H9 (cell line): ENCODE data around the gene HLA-DRA. TPM values are rescaled to one million over a fixed set of nuclear protein-coding genes. Genes with fewer than 3 reads are reported as not detected.

Experiments
- DNase-seq: peaks from one replicate; pipeline ENCODE4 v3.0.0-alpha.2; 2017
- H2AFZ ChIP-seq: one replicate; pipeline ENCODE4 v1.6.1; 2013; ENCODE audit warnings: mild to moderate bottlenecking, low read length, control low read depth, moderate library complexity
- H2AK5ac ChIP-seq: 2 replicates; pipeline ENCODE4 v1.6.1; 2013; ENCODE audit warnings: low read length, control low read depth, mixed read lengths; ENCODE audit not compliant: insufficient read length
- H2BK120ac ChIP-seq: one replicate; pipeline ENCODE4 v1.6.1; 2013; ENCODE audit warnings: low read depth, mild to moderate bottlenecking, low read length, control low read depth, inconsistent platforms; ENCODE audit not compliant: poor library complexity, severe bottlenecking
- H2BK12ac ChIP-seq: 2 replicates; pipeline ENCODE4 v1.6.1; 2013; ENCODE audit warnings: low read length, control low read depth, mixed read lengths, low read depth; ENCODE audit not compliant: insufficient read length
- H2BK15ac ChIP-seq: 2 replicates; pipeline ENCODE4 v1.6.1; 2013; ENCODE audit warnings: low read depth, low read length, control low read depth
- H2BK20ac ChIP-seq: one replicate; pipeline ENCODE4 v1.6.1; 2013; ENCODE audit warnings: low read depth, mild to moderate bottlenecking, low read length, control low read depth, inconsistent platforms; ENCODE audit not compliant: poor library complexity, severe bottlenecking
- H2BK5ac ChIP-seq: 2 replicates; pipeline ENCODE4 v1.6.1; 2013; ENCODE audit warnings: low read length, control low read depth, mixed read lengths; ENCODE audit not compliant: insufficient read length
- H3K14ac ChIP-seq: 2 replicates; pipeline ENCODE4 v1.6.1; 2013; ENCODE audit warnings: low read length, control low read depth; ENCODE audit not compliant: insufficient read depth
- H3K18ac ChIP-seq: 2 replicates; pipeline ENCODE4 v1.6.1; 2013; ENCODE audit warnings: low read depth, mild to moderate bottlenecking, mixed read lengths, low read length, control low read depth; ENCODE audit not compliant: insufficient read length
- H3K23ac ChIP-seq: 2 replicates; pipeline ENCODE4 v1.6.1; 2013; ENCODE audit warnings: low read length, control low read depth, mixed read lengths, low read depth; ENCODE audit not compliant: insufficient read length
- H3K23me2 ChIP-seq: 2 replicates; pipeline ENCODE4 v1.6.1; 2013; ENCODE audit warnings: low read depth, mild to moderate bottlenecking, mixed read lengths, low read length, control low read depth; ENCODE audit not compliant: insufficient read length, poor library complexity, severe bottlenecking
- H3K27ac ChIP-seq: 2 replicates; pipeline ENCODE4 v1.5.1; 2013; ENCODE audit warnings: low read length, control low read depth, mixed read lengths, low read depth; ENCODE audit not compliant: insufficient read length
- H3K27me3 ChIP-seq: 2 replicates; pipeline ENCODE4 v1.6.1; 2013; ENCODE audit warnings: low read length, control low read depth, inconsistent platforms; ENCODE audit not compliant: insufficient read depth
- H3K4ac ChIP-seq: 2 replicates; pipeline ENCODE4 v1.6.1; 2013; ENCODE audit warnings: low read depth, mild to moderate bottlenecking, control low read depth, inconsistent platforms, low read length, moderate library complexity
- H3K4me1 ChIP-seq: 2 replicates; pipeline ENCODE4 v1.6.1; 2013; ENCODE audit warnings: low read length, control low read depth, inconsistent platforms; ENCODE audit not compliant: insufficient read depth
- H3K4me2 ChIP-seq: 2 replicates; pipeline ENCODE4 v1.6.1; 2013; ENCODE audit warnings: low read length, control low read depth, mixed read lengths; ENCODE audit not compliant: insufficient read length, insufficient read depth
- H3K56ac ChIP-seq: 2 replicates; pipeline ENCODE4 v1.6.1; 2013; ENCODE audit warnings: low read depth, mild to moderate bottlenecking, mixed read lengths, low read length, control low read depth; ENCODE audit not compliant: insufficient read length
- H3K79me1 ChIP-seq: 2 replicates; pipeline ENCODE4 v1.6.1; 2013; ENCODE audit warnings: low read depth, mild to moderate bottlenecking, moderate library complexity, low read length, control low read depth, inconsistent platforms; ENCODE audit not compliant: insufficient read depth, poor library complexity, severe bottlenecking
- H3K79me2 ChIP-seq: 2 replicates; pipeline ENCODE4 v1.6.1; 2013; ENCODE audit warnings: low read length, control low read depth, inconsistent platforms; ENCODE audit not compliant: insufficient read depth
- H3K9ac ChIP-seq: 2 replicates; pipeline ENCODE4 v1.6.1; 2013; ENCODE audit warnings: low read length, control low read depth, mixed read lengths; ENCODE audit not compliant: insufficient read length; ENCODE audit errors: extremely low read depth
- H3K9me3 ChIP-seq: one replicate; pipeline ENCODE4 v1.6.1; 2013; ENCODE audit warnings: low read depth, low read length, inconsistent platforms; ENCODE audit not compliant: control insufficient read depth
- H3T11ph ChIP-seq: one replicate; pipeline ENCODE4 v1.6.1; 2013; ENCODE audit warnings: mild to moderate bottlenecking, low read length, control low read depth, inconsistent platforms
- H4K20me1 ChIP-seq: one replicate; pipeline ENCODE4 v1.6.1; 2013; ENCODE audit not compliant: control insufficient read depth, insufficient read length, insufficient read depth
- H4K5ac ChIP-seq: 2 replicates; pipeline ENCODE4 v1.6.1; 2013; ENCODE audit warnings: low read depth, mild to moderate bottlenecking, mixed read lengths, low read length, control low read depth; ENCODE audit not compliant: insufficient read length
- H4K8ac ChIP-seq: replicated peaks from 2 replicates; pipeline ENCODE4 v1.6.1; 2013; ENCODE audit warnings: low read length, control low read depth, mixed read lengths, low read depth; ENCODE audit not compliant: insufficient read length
- H4K91ac ChIP-seq: 2 replicates; pipeline ENCODE4 v1.6.1; 2013; ENCODE audit warnings: low read depth, mild to moderate bottlenecking, moderate library complexity, mixed read lengths, low read length, control low read depth; ENCODE audit not compliant: insufficient read length
- H3K27ac Mint-ChIP-seq, 3 experiments: 2 replicates in 2 of 3; 3 replicates in 1 of 3; pipeline ENCODE4 v1.8.0; 2020 to 2021; ENCODE audit warnings: mixed read lengths in 3 of 3, mild to moderate bottlenecking in 1 of 3, moderate library complexity in 1 of 3
- H3K27me3 Mint-ChIP-seq: 2 replicates; pipeline ENCODE4 v1.8.0; 2021; ENCODE audit warnings: low read depth, mild to moderate bottlenecking, moderate library complexity, mixed read lengths
- H3K36me3 Mint-ChIP-seq, 3 experiments: 2 replicates in 2 of 3; 3 replicates in 1 of 3; pipeline ENCODE4 v1.8.0; 2020 to 2021; ENCODE audit warnings: low read depth in 3 of 3, mixed read lengths in 3 of 3; ENCODE audit not compliant: insufficient read depth in 1 of 3
- H3K4me1 Mint-ChIP-seq, 2 experiments: 2 replicates each; pipeline ENCODE4 v1.8.0; 2020; ENCODE audit warnings: mixed read lengths in 2 of 2
- H3K4me3 Mint-ChIP-seq, 2 experiments: 2 replicates in 1 of 2; 3 replicates in 1 of 2; pipeline ENCODE4 v1.8.0; 2020 to 2021; ENCODE audit warnings: mild to moderate bottlenecking in 2 of 2, mixed read lengths in 2 of 2, moderate library complexity in 1 of 2
- H3K9me3 Mint-ChIP-seq, 2 experiments: 2 replicates in 1 of 2; 3 replicates in 1 of 2; pipeline ENCODE4 v1.8.0; 2020; ENCODE audit warnings: mild to moderate bottlenecking in 2 of 2, mixed read lengths in 2 of 2, moderate library complexity in 1 of 2
- WGBS: extraction: QIAGEN DNeasy Blood & Tissue Kit; methylation state at CpG from one replicate; pipeline ENCODE4 v1.1.7; 2013; ENCODE audit warnings: missing lambda C conversion rate, low lambda C conversion rate, mixed read lengths; ENCODE audit not compliant: insufficient read length; ENCODE audit errors: extremely low coverage; 5-methylcytosine and 5-hydroxymethylcytosine counted together
- total RNA-seq: library from RNA; stranded (reverse); gene quantifications from 2 replicates; pipeline ENCODE4 v1.2.1, GENCODE V29; 2021
- TF ChIP-seq, protein P1 (sequence below): fragments of 200-600 bp; sonication (generic); conservative IDR thresholded peaks from 3 replicates; pipeline ENCODE4 v1.8.0; 2021; ENCODE audit warnings: antibody characterized with exemption, mild to moderate bottlenecking

Gene HLA-DRA
- total RNA-seq, 1 experiment from 2014 or later = 3.1 TPM

DNA sequence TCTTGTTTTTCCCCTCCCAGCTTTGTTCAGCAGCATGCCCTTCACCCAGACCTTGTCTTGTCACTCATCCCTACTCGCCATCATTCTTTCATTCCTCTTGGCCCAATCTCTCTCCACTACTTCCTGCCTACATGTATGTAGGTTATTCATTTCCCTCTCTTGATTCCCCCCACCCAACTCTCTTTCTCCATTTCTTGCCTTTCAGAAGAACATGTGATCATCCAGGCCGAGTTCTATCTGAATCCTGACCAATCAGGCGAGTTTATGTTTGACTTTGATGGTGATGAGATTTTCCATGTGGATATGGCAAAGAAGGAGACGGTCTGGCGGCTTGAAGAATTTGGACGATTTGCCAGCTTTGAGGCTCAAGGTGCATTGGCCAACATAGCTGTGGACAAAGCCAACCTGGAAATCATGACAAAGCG is 2.6 kb downstream of the HLA-DRA start:
- Histone ChIP-seq H2BK5ac (no peak overlapping the region), H3K14ac (no peak overlapping the region), H4K91ac (no peak overlapping the region), H3K23ac (no peak overlapping the region), H3K18ac (no peak overlapping the region), H3K79me2 (no peaks in the 10 kb centered on the region), H2BK20ac (no peak overlapping the region), H3K4me1 (no peaks in the 10 kb centered on the region), H3K27me3 (no peaks in the 10 kb centered on the region), H3K4ac (no peak overlapping the region), H2BK12ac (no peak overlapping the region), H3T11ph (no peak overlapping the region), H2AFZ (no peak overlapping the region), H4K8ac (no peak overlapping the region), H3K56ac (no peak overlapping the region), H3K23me2 (no peaks in the 10 kb centered on the region), H2BK15ac (no peak overlapping the region), H3K27ac (no peak overlapping the region), H2BK120ac (no peak overlapping the region), H3K9me3 (no peaks in the 10 kb centered on the region), H4K20me1 (no peaks in the 10 kb centered on the region), H2AK5ac (no peak overlapping the region), H3K79me1 (no peaks in the 10 kb centered on the region), H4K5ac (no peak overlapping the region), H3K4me2 (no peak overlapping the region), H3K9ac (no peak overlapping the region)
- Mint-ChIP-seq H3K27me3 (peaks cover 3% of the 10 kb centered on the region; the same call in 1 of the 2 replicates), H3K4me3 (no peak overlapping the region), H3K36me3 (no peaks in the 10 kb centered on the region; a peak in 1 of 7 replicates), H3K9me3 (0 out of 5 replicates have a peak, but pooled peaks cover 0 to 2% of the 10 kb centered on the region in 2 experiments), H3K27ac (no peak overlapping the region), H3K4me1 (peaks cover 4 to 6% of the 10 kb centered on the region in 2 experiments)
- WGBS = no CpG with 5 or more reads among the region's 7 CpGs
- TF ChIP-seq, protein P1, sequence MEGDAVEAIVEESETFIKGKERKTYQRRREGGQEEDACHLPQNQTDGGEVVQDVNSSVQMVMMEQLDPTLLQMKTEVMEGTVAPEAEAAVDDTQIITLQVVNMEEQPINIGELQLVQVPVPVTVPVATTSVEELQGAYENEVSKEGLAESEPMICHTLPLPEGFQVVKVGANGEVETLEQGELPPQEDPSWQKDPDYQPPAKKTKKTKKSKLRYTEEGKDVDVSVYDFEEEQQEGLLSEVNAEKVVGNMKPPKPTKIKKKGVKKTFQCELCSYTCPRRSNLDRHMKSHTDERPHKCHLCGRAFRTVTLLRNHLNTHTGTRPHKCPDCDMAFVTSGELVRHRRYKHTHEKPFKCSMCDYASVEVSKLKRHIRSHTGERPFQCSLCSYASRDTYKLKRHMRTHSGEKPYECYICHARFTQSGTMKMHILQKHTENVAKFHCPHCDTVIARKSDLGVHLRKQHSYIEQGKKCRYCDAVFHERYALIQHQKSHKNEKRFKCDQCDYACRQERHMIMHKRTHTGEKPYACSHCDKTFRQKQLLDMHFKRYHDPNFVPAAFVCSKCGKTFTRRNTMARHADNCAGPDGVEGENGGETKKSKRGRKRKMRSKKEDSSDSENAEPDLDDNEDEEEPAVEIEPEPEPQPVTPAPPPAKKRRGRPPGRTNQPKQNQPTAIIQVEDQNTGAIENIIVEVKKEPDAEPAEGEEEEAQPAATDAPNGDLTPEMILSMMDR = no peak
- DNase-seq = no peak
